Uterus (tissue), 4 donors: Measurements from ENCODE around the gene LRRC8A. TPM values are rescaled to one million over a fixed set of nuclear protein-coding genes. Genes with fewer than 3 reads are reported as not detected.

Experiments used
- DNase-seq, 2 donors: peaks; one replicate each; pipeline ENCODE4 v3.0.0-alpha.2; 2019 to 2020
- H3K27ac ChIP-seq, 2 donors: fragments of 200-600 bp; sonication (generic); 1 replicate in 1 of 2; 2 replicates in 1 of 2; pipeline ENCODE4 v1.5.1; 2016 to 2018
- H3K27me3 ChIP-seq, 2 donors: fragments of 200-600 bp; sonication (generic); one replicate each; pipeline ENCODE4 v1.5.1; 2018 to 2019; ENCODE audit warnings: control low read depth in 1 of 2
- H3K36me3 ChIP-seq, 2 donors: fragments of 200-600 bp; sonication (generic); one replicate each; pipeline ENCODE4 v1.5.1; 2019; ENCODE audit warnings: control low read depth in 1 of 2
- H3K4me1 ChIP-seq, 2 donors: fragments of 200-600 bp; sonication (generic); one replicate each; pipeline ENCODE4 v1.5.1; 2018 to 2019; ENCODE audit warnings: control low read depth in 1 of 2
- H3K4me3 ChIP-seq, 2 donors: fragments of 200-600 bp; sonication (generic); 1 replicate in 1 of 2; 2 replicates in 1 of 2; pipeline ENCODE4 v1.5.1; 2018 to 2019; ENCODE audit warnings: mild to moderate bottlenecking in 1 of 2
- H3K9me3 ChIP-seq, 2 donors: fragments of 200-600 bp; sonication (generic); one replicate each; pipeline ENCODE4 v1.5.1; 2019; ENCODE audit warnings: control low read depth in 1 of 2
- CTCF ChIP-seq, 4 experiments: fragments of 200-600 bp in 2 of 4; fragments of 450-650 bp in 2 of 4; sonication (generic) in 2 of 4; IDR thresholded peaks; one replicate each; pipeline ENCODE4 v1.5.1; 2016 to 2019; ENCODE audit warnings: antibody characterized with exemption in 4 of 4, mild to moderate bottlenecking in 2 of 4, moderate library complexity in 1 of 4
- POLR2A ChIP-seq, 2 donors: fragments of 450-650 bp; IDR thresholded peaks; one replicate each; pipeline ENCODE4 v1.6.1; 2016; ENCODE audit warnings: antibody characterized with exemption in 2 of 2, mild to moderate bottlenecking in 1 of 2, moderate library complexity in 1 of 2
- intact Hi-C: fragments of 100-400 bp; cut with DNase I; formaldehyde crosslinking; loops from one replicate; pipeline ENCODE4 v1.15.1; 2023; ENCODE audit warnings: low total_unique reads
- total RNA-seq, 4 donors: library from RNA; depleted of rRNA in 3 of 4; stranded (reverse); fragments of >200 nt in 3 of 4; gene quantifications; one replicate each; pipeline versions ENCODE4 v1.1.0 to v1.2.4, GENCODE V29; 2014 to 2023
- donor health status: DM: yes; HTN: yes; CAD: no.

LRRC8A gene
- total RNA-seq, result 10 to 100 TPM; 23.5 to 58.7 (median 30.8) TPM

GRCh38 chr9:128881884-128882676 lies at the start of gene LRRC8A, which contains the start of gene KYAT1:
Gene LRRC8A, plus strand, starts transcription at chr9:128882133. Its CDS starts 25,032 bp downstream, at chr9:128907165.
Gene KYAT1, minus strand, starts transcription at chr9:128881950. Its CDS starts 36,545 bp downstream, at chr9:128845405.
- intact Hi-C loops, result loop anchor here (5.0 kb wide), 1 partner anchor 40 kb away; the partner anchor contains the start of gene PHYHD1
- DNase-seq, result peak; percentile 96 to 98
- peak within 1 kb of the TSS; percentile 73 to 83 for H3K4me3 ChIP-seq

GRCh38 chr9:128833696-128834095 lies 48.2 kb upstream of the LRRC8A start:
- Histone ChIP-seq H3K4me3 (no peak overlapping the region), H3K36me3 (no peaks in the 10 kb centered on the region), H3K27ac (no peak overlapping the region), H3K9me3 (no peaks in the 10 kb centered on the region), H3K27me3 (no peaks in the 10 kb centered on the region), H3K4me1 (no peaks in the 10 kb centered on the region)
- intact Hi-C loops, result no loop called here
- TF ChIP-seq CTCF (IDR thresholded peaks at IDR 0.05) (no peak), POLR2A (IDR thresholded peaks at IDR 0.05) (no peak)
- DNase-seq, result no peak

More at GRCh38 chr9:128881884-128882676, at the start of gene LRRC8A, which contains the start of gene KYAT1:
- Histone ChIP-seq H3K9me3 (no peaks in the 10 kb centered on the region), H3K27me3 (no peaks in the 10 kb centered on the region), H3K36me3 (no peaks in the 10 kb centered on the region), H3K4me1 (peaks cover 4 to 27% of the 10 kb centered on the region in 2 donors), H3K27ac (peak within 1 kb of the TSS; percentile 96 to 98)
- TF ChIP-seq POLR2A (IDR thresholded peaks at IDR 0.05) (peak; percentile 78 to 87), CTCF (IDR thresholded peaks at IDR 0.05) (peak in 3 of 4 experiments; percentile 14 to 40 (median 33))

- no peaks in the 10 kb centered on the region for H3K27me3 ChIP-seq
- no peaks in the 10 kb centered on the region for H3K4me1 ChIP-seq
- no peak overlapping the region for H3K27ac ChIP-seq
- no peaks in the 10 kb centered on the region for H3K36me3 ChIP-seq
- intact Hi-C loops, result no loop called here
- no peak overlapping the region for H3K4me3 ChIP-seq
- no peaks in the 10 kb centered on the region for H3K9me3 ChIP-seq
- TF ChIP-seq CTCF (IDR thresholded peaks at IDR 0.05) (no peak), POLR2A (IDR thresholded peaks at IDR 0.05) (no peak)
- DNase-seq, result no peak
These were observed 46.4 kb upstream of the LRRC8A start for GRCh38 chr9:128835246-128836210.

GRCh38 chr9:128836509-128837145 lies 45.3 kb upstream of the LRRC8A start:
- no peak for DNase-seq
- Histone ChIP-seq H3K4me3 (no peak overlapping the region), H3K4me1 (no peaks in the 10 kb centered on the region), H3K9me3 (no peaks in the 10 kb centered on the region), H3K36me3 (no peaks in the 10 kb centered on the region), H3K27ac (no peak overlapping the region), H3K27me3 (no peaks in the 10 kb centered on the region)
- intact Hi-C loops, result no loop called here
- no peak for TF ChIP-seq POLR2A (IDR thresholded peaks at IDR 0.05)
- TF ChIP-seq CTCF (IDR thresholded peaks at IDR 0.05), result no peak
